Renal cortex interstitium (tissue), 11 donors: ENCODE results near the gene RPP21. TPM values are rescaled to one million over a fixed set of nuclear protein-coding genes. Genes with fewer than 3 reads are reported as not detected.
"Not testable (repeated sequence)": the region's sequence is repeated elsewhere in the genome, so short reads cannot be mapped to it uniquely, and the experiment has no call there.

ENCODE experiments used
- DNase-seq, 11 donors: peaks; one replicate each; pipeline ENCODE4 v3.0.0-alpha.2; 2013; ENCODE audit warnings: low read depth in 9 of 11, low spot score in 4 of 11; ENCODE audit errors: extremely low read depth in 1 of 11
- polyA plus RNA-seq, 3 donors: library from polyadenylated mRNA; unstranded; fragments of 120-200 nt; gene quantifications; one replicate each; pipeline ENCODE4 v1.2.1, GENCODE V29; 2013; ENCODE audit not compliant: insufficient read length in 3 of 3

Gene RPP21
- polyA plus RNA-seq, 3 donors, result 28.0 to 42.4 (median 35.3) TPM

GRCh38 chr6:30356536-30356935 is 11.6 kb downstream of the RPP21 start:
- DNase-seq, result no peak

GRCh38 chr6:30357678-30358540 is 13.0 kb downstream of the RPP21 start:
- peak in 10 of 11 donors; percentile 39 to 64 (median 51) for DNase-seq

DNA sequence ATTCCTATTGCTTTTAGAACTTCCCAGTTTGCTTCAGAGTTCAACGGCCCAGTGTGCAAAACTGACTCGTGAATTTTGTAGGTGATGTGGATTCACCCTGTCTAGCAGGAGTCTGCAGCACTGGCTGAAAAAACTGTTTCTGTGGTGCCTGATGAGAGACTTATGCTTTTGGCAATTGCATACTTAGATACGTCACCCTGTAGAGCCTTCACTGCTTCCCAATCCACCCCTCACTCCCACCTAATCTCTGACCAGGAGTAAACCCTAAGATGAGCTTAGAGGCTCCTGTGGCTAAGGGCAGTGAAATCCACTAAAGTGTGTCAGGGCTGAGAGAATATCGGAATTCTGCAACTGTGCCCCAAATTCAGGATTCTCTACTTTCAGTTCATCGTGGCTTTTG is 14.3 kb downstream of the RPP21 start:
- DNase-seq, result no peak

DNA sequence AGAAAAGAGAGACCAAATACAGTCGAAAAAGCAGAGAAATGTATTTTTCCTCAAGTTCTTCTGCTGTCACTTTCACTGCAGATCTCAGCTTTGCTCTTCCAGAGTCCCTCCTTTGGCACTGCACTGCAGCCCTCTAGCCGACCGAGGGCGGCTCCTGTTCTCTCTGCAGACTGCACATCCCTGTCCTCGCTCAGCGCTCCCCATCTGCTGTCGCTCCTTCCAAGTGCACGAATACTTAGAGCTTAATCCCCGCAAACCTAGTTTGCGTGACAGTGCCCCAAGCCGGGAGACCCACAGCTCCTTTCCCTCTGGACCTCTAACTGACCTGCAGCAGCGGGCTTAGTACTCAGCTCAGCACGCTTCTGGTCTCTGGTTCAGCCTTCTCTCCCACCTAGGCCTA is 15.2 kb downstream of the RPP21 start:
- no peak for DNase-seq

DNA sequence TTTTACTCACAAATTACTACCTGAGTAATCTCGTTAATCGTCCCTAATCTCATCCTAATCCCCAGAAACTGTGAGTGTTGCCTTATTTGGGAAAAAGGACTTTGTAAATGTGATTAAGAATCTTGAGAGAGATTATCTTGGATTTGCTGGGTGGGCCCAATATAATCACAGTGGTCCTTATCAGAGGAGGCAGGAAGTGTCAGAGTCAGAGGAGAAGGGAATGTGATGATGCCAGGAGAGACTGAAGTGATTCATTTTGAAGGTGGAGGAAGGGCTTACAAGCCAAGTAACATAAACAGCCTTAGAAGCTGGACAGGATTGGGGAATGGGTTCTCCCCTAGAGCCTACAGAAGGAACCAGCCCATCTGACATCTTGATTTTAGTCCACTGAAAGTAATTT is 16.7 kb downstream of the RPP21 start:
- DNase-seq, result no peak

DNA sequence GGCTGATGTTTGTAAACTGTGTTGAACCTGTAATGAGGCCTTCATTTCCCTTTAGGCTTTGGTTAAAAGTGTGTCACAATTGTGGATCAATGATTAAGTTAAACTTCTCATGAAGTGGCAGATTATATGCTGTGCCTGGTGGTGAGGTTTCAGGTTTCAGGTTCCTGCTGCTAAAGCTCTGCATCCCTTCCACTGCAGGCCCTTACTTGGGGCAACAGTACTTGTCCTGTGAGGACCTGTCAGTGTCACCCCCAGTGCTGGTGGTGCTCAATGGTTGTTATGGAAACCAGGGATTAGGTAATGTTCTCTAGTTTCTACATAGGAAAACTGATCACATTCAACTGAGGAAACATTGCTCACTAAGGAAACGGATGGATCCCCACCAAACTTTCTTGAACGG is 18.5 kb downstream of the RPP21 start:
- no peak for DNase-seq

DNA sequence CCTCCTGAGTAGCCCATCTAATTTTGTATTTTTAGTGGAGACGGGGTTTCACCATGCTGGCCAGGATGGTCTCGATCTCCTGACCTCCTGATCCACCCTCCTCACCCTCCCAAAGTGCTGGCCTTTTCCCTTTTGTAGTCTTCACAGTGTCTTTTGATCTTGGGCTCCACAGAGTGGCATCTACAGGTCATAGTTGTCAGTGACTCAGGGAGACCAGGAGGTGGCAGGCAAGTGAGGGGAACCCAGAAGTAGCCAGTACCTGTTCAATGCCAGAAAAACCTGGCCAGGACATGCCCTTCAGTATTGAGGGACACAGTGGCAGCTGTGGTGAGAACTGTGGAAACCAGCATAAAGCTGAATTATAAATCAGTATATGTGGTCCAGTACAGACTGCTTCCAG is 19.6 kb downstream of the RPP21 start:
- DNase-seq, result no peak

- not testable (repeated sequence) for DNase-seq
These were observed 24.3 kb downstream of the RPP21 start for GRCh38 chr6:30369280-30369679.

- peak in 10 of 11 donors; percentile 18 to 57 (median 38) for DNase-seq
These were observed 33.5 kb downstream of the RPP21 start for GRCh38 chr6:30378290-30378937.

DNA sequence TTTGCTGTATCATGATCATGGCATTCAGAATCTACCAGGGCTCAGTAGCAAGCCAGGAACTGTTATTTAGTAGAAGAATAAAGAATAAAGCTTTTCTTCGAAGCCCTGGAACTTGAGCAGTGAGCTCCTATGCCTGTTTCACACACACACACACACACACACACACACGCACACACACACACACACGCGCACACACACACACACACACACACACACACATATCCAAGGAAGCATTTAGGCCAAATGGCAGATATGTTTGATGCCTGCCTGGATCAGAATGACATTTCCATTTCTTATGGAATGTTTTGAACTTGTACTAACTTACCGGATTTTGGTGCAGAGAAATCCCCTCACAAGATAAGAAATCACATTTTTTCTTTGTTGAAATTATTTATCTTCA is 35.5 kb downstream of the RPP21 start:
- no peak for DNase-seq

GRCh38 chr6:30386166-30386565 is 41.2 kb downstream of the RPP21 start:
- no peak for DNase-seq

GRCh38 chr6:30391240-30391639 is 46.3 kb downstream of the RPP21 start:
- DNase-seq, result no peak

DNA sequence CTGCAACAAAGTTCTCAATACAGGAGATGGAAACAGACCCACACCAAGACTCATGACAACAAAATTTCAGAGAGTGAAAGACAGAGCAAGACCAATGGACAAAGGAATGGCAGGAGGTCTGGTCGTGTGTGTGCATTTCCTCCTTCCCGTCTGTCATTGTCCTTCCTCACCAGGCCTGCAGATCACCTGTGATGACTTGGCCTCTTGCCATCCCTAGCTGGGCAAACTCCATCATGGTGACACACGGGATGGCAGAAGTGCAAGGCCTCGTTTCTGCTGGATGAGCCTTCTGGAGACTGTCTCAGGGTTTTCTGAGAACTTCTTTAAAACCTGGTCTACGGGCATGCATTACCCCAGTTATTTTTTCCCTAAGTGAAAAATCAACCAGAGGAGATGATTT is 49.2 kb downstream of the RPP21 start:
- DNase-seq, result no peak

Other genes starting within 250 kb of the RPP21 start
- gene TRIM31, start 232.1 kb upstream of the RPP21 start, polyA plus RNA-seq, result under 1 TPM in 1 of 3 donors, not detected in 2; 0.09 TPM
- under 1 TPM; 0.10 to 0.23 (median 0.11) TPM for gene TRIM40, start 209.0 kb upstream of the RPP21 start, polyA plus RNA-seq
- under 1 TPM; 0.29 to 0.68 (median 0.39) TPM for gene TRIM10, start 183.9 kb upstream of the RPP21 start, polyA plus RNA-seq
- under 1 TPM; 0.09 to 0.16 (median 0.14) TPM for gene TRIM15, start 181.6 kb upstream of the RPP21 start, polyA plus RNA-seq
- 10 to 100 TPM; 34.4 to 37.1 (median 36.9) TPM for gene TRIM26, start 131.8 kb upstream of the RPP21 start, polyA plus RNA-seq
- gene TRIM39, start 18.2 kb upstream of the RPP21 start, polyA plus RNA-seq, result 10 to 100 TPM; 12.4 to 15.4 (median 14.2) TPM
- gene HLA-E, start 144.4 kb downstream of the RPP21 start, polyA plus RNA-seq, result 100 to 1,000 TPM in 2 of 3 donors, 10 to 100 TPM in 1; 93.8 to 126 (median 103) TPM
- gene GNL1, start 211.3 kb downstream of the RPP21 start, polyA plus RNA-seq, result 100 to 1,000 TPM in 1 of 3 donors, 10 to 100 TPM in 2; 85.3 to 112 (median 98.3) TPM
- 10 to 100 TPM; 30.2 to 36.8 (median 32.0) TPM for gene PRR3, start 212.1 kb downstream of the RPP21 start, polyA plus RNA-seq
- 10 to 100 TPM; 68.1 to 74.4 (median 72.5) TPM for gene ABCF1, start 226.3 kb downstream of the RPP21 start, polyA plus RNA-seq